ENCODE data around the gene INPP5D. TPM values are rescaled to one million over a fixed set of nuclear protein-coding genes. Genes with fewer than 3 reads are reported as not detected.

Gene INPP5D
- total and polyA plus RNA-seq, 2 donors (not counting 3 experiments of a cell fraction or from before 2014, with no cell fraction given) = 13.9 to 46.6 TPM

GRCh38 chr2:233133239-233133638, 73.1 kb downstream of the INPP5D start:
- CTCF ChIA-PET = no interaction called here
- Histone ChIP-seq H2AFZ (ENCODE audit: low read depth, low read length) (no peak overlapping the region), H3K4me1 (ENCODE audit: control insufficient read depth, extremely low read depth, insufficient read depth, low read length) (no peaks in the 10 kb centered on the region), H3K9me3 (replicated peaks; ENCODE audit: control insufficient read depth, insufficient read depth, low read length) (no peaks in the 10 kb centered on the region), H3K9ac (replicated peaks; ENCODE audit: extremely low read depth, insufficient read depth, low read length) (no peak overlapping the region), H3K79me2 (ENCODE audit: control insufficient read depth, insufficient read depth, low read length) (no peaks in the 10 kb centered on the region), H3K4me3 (replicated peaks in 1 of 3; ENCODE audit: insufficient read depth in 1 of 3, low read depth in 1 of 3, low read length in 3 of 3) (no peak overlapping the region), H3K36me3 (ENCODE audit: control insufficient read depth in 2 of 2, extremely low read depth in 1 of 2, insufficient read depth in 2 of 2, low read length in 2 of 2) (peaks cover 2 to 25% of the 10 kb centered on the region in 2 experiments), H3K27ac (ENCODE audit: insufficient read depth, low read depth, low read length) (no peak overlapping the region), H3K4me2 (ENCODE audit: insufficient read depth, low read length) (no peak overlapping the region), H4K20me1 (replicated peaks; ENCODE audit: control insufficient read depth, extremely low read depth, insufficient read depth, low read length) (no peaks in the 10 kb centered on the region), H3K9me1 (replicated peaks; ENCODE audit: control insufficient read depth, extremely low read depth, insufficient read depth, low read length) (no peaks in the 10 kb centered on the region), H3K27me3 (ENCODE audit: control insufficient read depth in 2 of 2, insufficient read depth in 2 of 2, low read length in 2 of 2) (no peaks in the 10 kb centered on the region)
- dilution Hi-C loops (cut with MboI; ENCODE audit: extremely low pct_ligation_motif_present, low sequenced_read_pairs) = no loop called here
- no peak for DNase-seq (ENCODE audit: low read depth, low spot score)
- no peak for TF ChIP-seq FOS (IDR thresholded peaks at IDR 0.05; ENCODE audit: borderline replicate concordance, insufficient read depth, low read length)
- no peak for TF ChIP-seq JUN (IDR thresholded peaks at IDR 0.05; ENCODE audit: borderline replicate concordance, insufficient read depth, insufficient read length, low read depth)
- TF ChIP-seq EZH2 (IDR thresholded peaks at IDR 0.05; ENCODE audit: borderline replicate concordance, low read depth, low read length, severe bottlenecking) = no peak
- no peak for TF ChIP-seq CTCF (IDR thresholded peaks at IDR 0.05; ENCODE audit: extremely low read depth in 1 of 2, insufficient read depth in 1 of 2, low read depth in 1 of 2, low read length in 2 of 2)
- TF ChIP-seq POLR2AphosphoS5 (IDR thresholded peaks at IDR 0.05; ENCODE audit: insufficient read depth, low read depth, low read length) = no peak
- no peak for TF ChIP-seq POLR2A (IDR thresholded peaks at IDR 0.05; ENCODE audit: low read depth, low read length)
- no peak for TF ChIP-seq GATA2 (IDR thresholded peaks at IDR 0.05; ENCODE audit: insufficient read depth, insufficient read length, low read depth, low read length)
- no peak for TF ChIP-seq MAX (IDR thresholded peaks at IDR 0.05; ENCODE audit: insufficient read depth, insufficient read length)
- no peak for TF ChIP-seq MYC (IDR thresholded peaks at IDR 0.05; ENCODE audit: low read depth, low read length)
- POLR2A ChIA-PET = no interaction called here
- FAIRE-seq = no peak
- intact Hi-C loops (cut with micrococcal nuclease) = no loop called here
- no TSS peak for BruUV-seq (replicated peaks)

Data from endothelial cell of umbilical vein (primary cell).